SK-N-SH treated with all-trans-retinoic acid at 6 μM for 48 hours (cell line): ENCODE data around the gene CFAP97D1.

ENCODE experiments used
- CSDC2 ChIP-seq: fragments of 250-450 bp; sonication (Bioruptor Pico); IDR thresholded peaks from 2 replicates; pipeline ENCODE4 v1.5.0; 2020; ENCODE audit warnings: mild to moderate bottlenecking, moderate library complexity
- ESRRG ChIP-seq: fragments of 250-450 bp; sonication (Bioruptor Pico); IDR thresholded peaks from 2 replicates; pipeline ENCODE4 v1.6.1; 2021; ENCODE audit warnings: mild to moderate bottlenecking
- OSR1 ChIP-seq: fragments of 250-450 bp; sonication (Bioruptor Pico); IDR thresholded peaks from 2 replicates; pipeline ENCODE4 v1.8.0; 2022; ENCODE audit warnings: moderate library complexity, mild to moderate bottlenecking, inconsistent platforms
- SNAI2 ChIP-seq: fragments of 250-450 bp; sonication (Bioruptor Pico); IDR thresholded peaks from 2 replicates; pipeline ENCODE4 v1.5.0; 2020; ENCODE audit warnings: mild to moderate bottlenecking, moderate library complexity
- TCF4 ChIP-seq: fragments of 250-450 bp; sonication (Bioruptor Pico); IDR thresholded peaks from 2 replicates; pipeline ENCODE4 v1.8.0; 2021; ENCODE audit warnings: mild to moderate bottlenecking, moderate library complexity, borderline replicate concordance
- TOX ChIP-seq: fragments of 250-450 bp; sonication (Bioruptor Pico); IDR thresholded peaks from 2 replicates; pipeline ENCODE4 v1.8.0; 2021; ENCODE audit warnings: mild to moderate bottlenecking, moderate library complexity, borderline replicate concordance
- ZFP3 ChIP-seq: fragments of 250-450 bp; sonication (Bioruptor Pico); IDR thresholded peaks from 2 replicates; pipeline ENCODE4 v1.5.0; 2020; ENCODE audit warnings: mild to moderate bottlenecking, moderate library complexity
- ZNF70 ChIP-seq: fragments of 450-650 bp; formaldehyde crosslinking; IDR thresholded peaks from 2 replicates; pipeline ENCODE4 v1.5.0; 2020; ENCODE audit warnings: mild to moderate bottlenecking, moderate library complexity
- ZNF8 ChIP-seq: fragments of 450-650 bp; formaldehyde crosslinking; IDR thresholded peaks from 2 replicates; pipeline ENCODE4 v1.5.0; 2020; ENCODE audit warnings: mild to moderate bottlenecking, moderate library complexity
- TF ChIP-seq, protein P1 (sequence below): fragments of 250-450 bp; sonication (Bioruptor Pico); IDR thresholded peaks from 2 replicates; pipeline ENCODE4 v1.8.0; 2020; ENCODE audit warnings: mild to moderate bottlenecking, moderate library complexity, borderline replicate concordance
- TF ChIP-seq, protein P2 (sequence below): fragments of 250-450 bp; sonication (Bioruptor Pico); IDR thresholded peaks from 2 replicates; pipeline ENCODE4 v1.5.1; 2021; ENCODE audit warnings: mild to moderate bottlenecking, moderate library complexity

DNA sequence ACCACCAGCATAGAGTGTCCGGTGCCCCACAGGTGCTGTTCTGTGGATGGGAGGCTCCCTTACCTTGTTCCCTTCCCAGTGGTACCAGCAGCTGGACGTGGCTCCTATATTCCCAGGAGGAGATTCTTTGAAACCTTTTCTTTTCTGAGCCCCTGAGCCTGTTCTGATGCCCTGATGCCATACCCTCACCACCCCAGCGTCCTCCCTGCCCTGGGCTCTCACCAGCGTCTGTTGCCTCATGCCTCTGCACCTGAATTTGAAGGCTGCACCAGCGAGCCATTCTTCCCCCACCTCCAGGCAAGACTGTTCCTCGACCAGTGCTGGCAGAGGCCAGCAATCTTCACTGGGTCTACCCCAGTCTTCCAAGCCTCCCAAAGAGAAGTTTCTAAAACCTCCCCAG is 22.1 kb upstream of the CFAP97D1 start:
- TF ChIP-seq TOX (CRISPR knock-in tag): no peak
- TF ChIP-seq, protein P1, sequence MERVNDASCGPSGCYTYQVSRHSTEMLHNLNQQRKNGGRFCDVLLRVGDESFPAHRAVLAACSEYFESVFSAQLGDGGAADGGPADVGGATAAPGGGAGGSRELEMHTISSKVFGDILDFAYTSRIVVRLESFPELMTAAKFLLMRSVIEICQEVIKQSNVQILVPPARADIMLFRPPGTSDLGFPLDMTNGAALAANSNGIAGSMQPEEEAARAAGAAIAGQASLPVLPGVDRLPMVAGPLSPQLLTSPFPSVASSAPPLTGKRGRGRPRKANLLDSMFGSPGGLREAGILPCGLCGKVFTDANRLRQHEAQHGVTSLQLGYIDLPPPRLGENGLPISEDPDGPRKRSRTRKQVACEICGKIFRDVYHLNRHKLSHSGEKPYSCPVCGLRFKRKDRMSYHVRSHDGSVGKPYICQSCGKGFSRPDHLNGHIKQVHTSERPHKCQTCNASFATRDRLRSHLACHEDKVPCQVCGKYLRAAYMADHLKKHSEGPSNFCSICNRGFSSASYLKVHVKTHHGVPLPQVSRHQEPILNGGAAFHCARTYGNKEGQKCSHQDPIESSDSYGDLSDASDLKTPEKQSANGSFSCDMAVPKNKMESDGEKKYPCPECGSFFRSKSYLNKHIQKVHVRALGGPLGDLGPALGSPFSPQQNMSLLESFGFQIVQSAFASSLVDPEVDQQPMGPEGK: no peak
- TF ChIP-seq CSDC2 (CRISPR knock-in tag): no peak
- TF ChIP-seq OSR1: no peak
- TF ChIP-seq, protein P2, sequence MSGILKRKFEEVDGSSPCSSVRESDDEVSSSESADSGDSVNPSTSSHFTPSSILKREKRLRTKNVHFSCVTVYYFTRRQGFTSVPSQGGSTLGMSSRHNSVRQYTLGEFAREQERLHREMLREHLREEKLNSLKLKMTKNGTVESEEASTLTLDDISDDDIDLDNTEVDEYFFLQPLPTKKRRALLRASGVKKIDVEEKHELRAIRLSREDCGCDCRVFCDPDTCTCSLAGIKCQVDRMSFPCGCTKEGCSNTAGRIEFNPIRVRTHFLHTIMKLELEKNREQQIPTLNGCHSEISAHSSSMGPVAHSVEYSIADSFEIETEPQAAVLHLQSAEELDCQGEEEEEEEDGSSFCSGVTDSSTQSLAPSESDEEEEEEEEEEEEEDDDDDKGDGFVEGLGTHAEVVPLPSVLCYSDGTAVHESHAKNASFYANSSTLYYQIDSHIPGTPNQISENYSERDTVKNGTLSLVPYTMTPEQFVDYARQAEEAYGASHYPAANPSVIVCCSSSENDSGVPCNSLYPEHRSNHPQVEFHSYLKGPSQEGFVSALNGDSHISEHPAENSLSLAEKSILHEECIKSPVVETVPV (CRISPR knock-in tag): no peak
- TF ChIP-seq ZFP3 (CRISPR knock-in tag): no peak
- no peak for TF ChIP-seq ZNF8
- no peak for TF ChIP-seq ZNF70 (CRISPR knock-in tag)
- TF ChIP-seq SNAI2 (CRISPR knock-in tag): no peak
- TF ChIP-seq ESRRG (CRISPR knock-in tag): no peak
- TF ChIP-seq TCF4 (CRISPR knock-in tag): no peak
